ENCODE data around the gene NUCB1.

DNA sequence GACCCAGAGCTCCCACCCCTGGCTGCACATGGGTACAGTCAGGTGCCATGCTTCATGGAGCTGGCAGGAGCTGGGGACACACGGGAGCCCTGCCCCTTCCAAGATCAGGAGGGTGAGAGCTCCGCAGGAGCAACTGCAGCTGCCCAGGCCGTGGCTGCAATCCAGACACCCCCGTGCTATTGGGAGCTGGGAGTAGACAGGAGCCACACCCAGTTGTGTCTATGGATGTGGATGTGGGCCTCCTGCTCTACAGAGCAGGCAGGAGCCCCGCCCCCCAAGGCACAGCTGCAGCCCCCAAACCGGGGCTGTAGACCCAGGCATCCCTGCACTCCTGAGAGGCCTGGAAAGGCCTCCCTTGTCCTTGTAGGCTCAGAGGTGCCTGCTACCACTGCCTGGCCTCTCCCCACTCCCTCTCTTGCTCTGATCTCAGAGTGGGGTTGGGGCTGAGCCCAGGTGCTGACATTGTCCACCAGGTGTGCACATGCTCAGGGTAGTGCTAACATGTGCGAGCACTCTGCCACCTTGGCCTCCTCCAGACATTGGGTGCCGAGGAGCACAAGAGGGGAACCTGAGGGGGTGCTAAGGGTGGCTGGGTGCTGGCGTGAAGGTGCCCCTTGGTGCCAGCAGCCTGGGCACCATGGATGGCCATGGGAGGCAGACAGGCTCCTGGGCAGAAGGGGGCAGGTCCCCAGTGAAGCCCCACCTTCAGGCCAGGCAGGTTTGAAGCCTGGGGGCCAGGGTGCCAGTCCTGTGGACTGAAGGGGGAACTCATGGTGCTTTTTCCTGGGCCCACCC, 46.5 kb downstream of the NUCB1 start:
- no peak for TF ChIP-seq POLR2A (IDR thresholded peaks at IDR 0.05)
- TF ChIP-seq, protein P1, sequence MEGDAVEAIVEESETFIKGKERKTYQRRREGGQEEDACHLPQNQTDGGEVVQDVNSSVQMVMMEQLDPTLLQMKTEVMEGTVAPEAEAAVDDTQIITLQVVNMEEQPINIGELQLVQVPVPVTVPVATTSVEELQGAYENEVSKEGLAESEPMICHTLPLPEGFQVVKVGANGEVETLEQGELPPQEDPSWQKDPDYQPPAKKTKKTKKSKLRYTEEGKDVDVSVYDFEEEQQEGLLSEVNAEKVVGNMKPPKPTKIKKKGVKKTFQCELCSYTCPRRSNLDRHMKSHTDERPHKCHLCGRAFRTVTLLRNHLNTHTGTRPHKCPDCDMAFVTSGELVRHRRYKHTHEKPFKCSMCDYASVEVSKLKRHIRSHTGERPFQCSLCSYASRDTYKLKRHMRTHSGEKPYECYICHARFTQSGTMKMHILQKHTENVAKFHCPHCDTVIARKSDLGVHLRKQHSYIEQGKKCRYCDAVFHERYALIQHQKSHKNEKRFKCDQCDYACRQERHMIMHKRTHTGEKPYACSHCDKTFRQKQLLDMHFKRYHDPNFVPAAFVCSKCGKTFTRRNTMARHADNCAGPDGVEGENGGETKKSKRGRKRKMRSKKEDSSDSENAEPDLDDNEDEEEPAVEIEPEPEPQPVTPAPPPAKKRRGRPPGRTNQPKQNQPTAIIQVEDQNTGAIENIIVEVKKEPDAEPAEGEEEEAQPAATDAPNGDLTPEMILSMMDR (IDR thresholded peaks at IDR 0.05): no peak

Measured in thyroid gland (tissue), 4 donors.